HepG2 (cell line): ENCODE results near the gene SF3B2. TPM values are rescaled to one million over a fixed set of nuclear protein-coding genes. Genes with fewer than 3 reads are reported as not detected.

ENCODE experiments used
- AKNA ChIP-seq: sonication (generic); formaldehyde crosslinking; IDR thresholded peaks from 2 replicates; pipeline ENCODE4 v1.4.0; 2020; ENCODE audit warnings: missing genetic modification reagents, borderline replicate concordance
- HNRNPUL1 ChIP-seq: fragments of 200-400 bp; formaldehyde crosslinking; IDR thresholded peaks from 2 replicates; pipeline ENCODE4 v1.6.1; 2017; ENCODE audit warnings: low read depth, mild to moderate bottlenecking, low read length, moderate library complexity
- MEIS2 ChIP-seq: sonication (generic); formaldehyde crosslinking; IDR thresholded peaks from 2 replicates; pipeline ENCODE4 v1.9.0; 2021; ENCODE audit warnings: mild to moderate bottlenecking, missing genetic modification reagents
- MXD3 ChIP-seq: IDR thresholded peaks from 2 replicates; pipeline ENCODE4 v1.6.1; 2016; ENCODE audit warnings: mild to moderate bottlenecking, missing biosample characterization, missing genetic modification reagents
- MYC ChIP-seq: sonication (generic); formaldehyde crosslinking; IDR thresholded peaks from 2 replicates; pipeline ENCODE4 v1.9.0; 2021; ENCODE audit warnings: missing genetic modification reagents, borderline replicate concordance
- NR2F1 ChIP-seq, 2 experiments: fragments of 450-650 bp in 1 of 2; formaldehyde crosslinking in 1 of 2; IDR thresholded peaks; 2 replicates each; pipeline versions ENCODE4 v1.5.0 to v1.6.1; 2016 to 2020; ENCODE audit warnings: mild to moderate bottlenecking in 1 of 2, missing compliant biosample characterization in 1 of 2, missing genetic modification reagents in 1 of 2, moderate library complexity in 1 of 2
- PAX8 ChIP-seq: sonication (generic); formaldehyde crosslinking; IDR thresholded peaks from 2 replicates; pipeline ENCODE4 v1.8.0; 2022; ENCODE audit warnings: mild to moderate bottlenecking, missing genetic modification reagents, borderline replicate concordance
- TCF7L2 ChIP-seq: IDR thresholded peaks from 2 replicates; pipeline ENCODE4 v1.6.1; 2011; ENCODE audit warnings: mild to moderate bottlenecking, low read depth, low read length, moderate library complexity
- ZC3H13 ChIP-seq: sonication (generic); formaldehyde crosslinking; IDR thresholded peaks from 2 replicates; pipeline ENCODE4 v1.8.1; 2023; ENCODE audit warnings: mild to moderate bottlenecking, missing genetic modification reagents, moderate library complexity
- ZFP1 ChIP-seq: IDR thresholded peaks from 2 replicates; pipeline ENCODE4 v1.6.1; 2016
- ZNF7 ChIP-seq: IDR thresholded peaks from 2 replicates; pipeline ENCODE4 v1.6.1; 2016; ENCODE audit warnings: missing biosample characterization, missing genetic modification reagents
- ZSCAN31 ChIP-seq: sonication (generic); formaldehyde crosslinking; IDR thresholded peaks from 2 replicates; pipeline ENCODE4 v1.5.0; 2020; ENCODE audit warnings: low read depth, mild to moderate bottlenecking, missing genetic modification reagents
- polyA plus RNA-seq, 8 experiments: library from polyadenylated mRNA; depleted of rRNA in 3 of 8; stranded (reverse) in 7 of 8; unstranded in 1 of 8; fragments of >200 nt; fragmentation: Illumina TruSeq in 4 of 8; extraction: Trizol in 4 of 8; gene quantifications; 2 replicates each; pipeline versions ENCODE4 v1.2.1 to v1.2.3, GENCODE V29; 2011 to 2016; ENCODE audit warnings: low read depth in 4 of 8, missing spikeins in 1 of 8, mixed read lengths in 1 of 8; ENCODE audit not compliant: insufficient read depth in 1 of 8
- total RNA-seq, 5 experiments: library from RNA; depleted of rRNA; stranded (reverse); fragments of >200 nt; fragmentation: Illumina TruSeq; extraction: Trizol; gene quantifications; 2 replicates each; pipeline ENCODE4 v1.2.3, GENCODE V29; 2016; ENCODE audit warnings: low read depth in 1 of 5
- TF ChIP-seq, protein P1 (sequence below): sonication (generic); formaldehyde crosslinking; IDR thresholded peaks from 2 replicates; pipeline ENCODE4 v1.4.0; 2020; ENCODE audit warnings: missing genetic modification reagents, borderline replicate concordance
- TF ChIP-seq, protein P2 (sequence below): sonication (generic); formaldehyde crosslinking; IDR thresholded peaks from 2 replicates; pipeline ENCODE4 v1.4.0; 2020; ENCODE audit warnings: missing genetic modification reagents

SF3B2 gene
- total and polyA plus RNA-seq, 2 of the 13 experiments (the other 11 are each of a cell fraction or from before 2014, with no cell fraction given), result 70.4 to 153 TPM

DNA sequence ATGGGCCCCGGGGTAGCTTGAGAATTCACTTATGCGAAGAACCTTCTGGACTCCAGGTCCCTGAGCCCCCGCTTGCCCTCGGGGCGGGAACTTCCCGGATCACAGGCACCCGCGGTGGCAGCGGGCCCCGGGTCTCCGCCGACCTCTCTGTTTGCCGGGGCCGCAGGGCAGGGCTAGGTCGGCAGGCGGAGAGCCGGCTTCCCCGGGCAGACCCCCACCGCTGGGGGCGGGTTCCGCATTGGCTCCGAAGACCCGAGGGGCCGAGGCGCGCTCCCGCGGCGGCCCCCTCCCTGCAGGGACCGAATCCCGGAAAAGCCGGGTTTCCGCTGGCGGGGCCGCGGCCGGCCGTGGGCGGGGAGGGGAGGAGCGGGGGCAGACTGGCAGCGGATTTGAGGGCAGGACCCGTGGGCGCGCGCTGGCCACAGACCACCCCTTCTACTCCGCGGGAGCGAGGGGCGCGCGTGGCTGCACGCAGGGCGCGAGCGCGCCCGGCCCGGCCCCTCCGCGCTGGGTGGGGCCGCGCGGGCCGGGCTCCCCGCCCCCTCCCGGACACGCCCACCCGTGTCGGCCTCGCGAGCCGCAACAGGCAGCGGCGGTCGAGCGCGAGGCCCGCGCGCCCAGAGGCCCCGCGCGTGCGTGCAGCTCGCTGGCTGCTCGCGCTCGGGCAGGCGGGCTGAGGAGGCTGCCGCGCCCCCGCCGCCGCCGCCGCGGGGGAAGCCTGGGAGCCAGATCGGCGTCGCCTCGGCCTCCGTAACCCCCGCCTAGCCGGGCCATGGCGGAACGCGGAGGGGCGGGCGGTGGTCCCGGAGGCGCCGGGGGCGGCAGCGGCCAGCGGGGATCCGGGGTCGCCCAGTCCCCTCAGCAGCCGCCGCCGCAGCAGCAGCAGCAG is 17.8 kb downstream of the SF3B2 start, which contains the start of gene PACS1 (continued):
- TF ChIP-seq, protein P1, sequence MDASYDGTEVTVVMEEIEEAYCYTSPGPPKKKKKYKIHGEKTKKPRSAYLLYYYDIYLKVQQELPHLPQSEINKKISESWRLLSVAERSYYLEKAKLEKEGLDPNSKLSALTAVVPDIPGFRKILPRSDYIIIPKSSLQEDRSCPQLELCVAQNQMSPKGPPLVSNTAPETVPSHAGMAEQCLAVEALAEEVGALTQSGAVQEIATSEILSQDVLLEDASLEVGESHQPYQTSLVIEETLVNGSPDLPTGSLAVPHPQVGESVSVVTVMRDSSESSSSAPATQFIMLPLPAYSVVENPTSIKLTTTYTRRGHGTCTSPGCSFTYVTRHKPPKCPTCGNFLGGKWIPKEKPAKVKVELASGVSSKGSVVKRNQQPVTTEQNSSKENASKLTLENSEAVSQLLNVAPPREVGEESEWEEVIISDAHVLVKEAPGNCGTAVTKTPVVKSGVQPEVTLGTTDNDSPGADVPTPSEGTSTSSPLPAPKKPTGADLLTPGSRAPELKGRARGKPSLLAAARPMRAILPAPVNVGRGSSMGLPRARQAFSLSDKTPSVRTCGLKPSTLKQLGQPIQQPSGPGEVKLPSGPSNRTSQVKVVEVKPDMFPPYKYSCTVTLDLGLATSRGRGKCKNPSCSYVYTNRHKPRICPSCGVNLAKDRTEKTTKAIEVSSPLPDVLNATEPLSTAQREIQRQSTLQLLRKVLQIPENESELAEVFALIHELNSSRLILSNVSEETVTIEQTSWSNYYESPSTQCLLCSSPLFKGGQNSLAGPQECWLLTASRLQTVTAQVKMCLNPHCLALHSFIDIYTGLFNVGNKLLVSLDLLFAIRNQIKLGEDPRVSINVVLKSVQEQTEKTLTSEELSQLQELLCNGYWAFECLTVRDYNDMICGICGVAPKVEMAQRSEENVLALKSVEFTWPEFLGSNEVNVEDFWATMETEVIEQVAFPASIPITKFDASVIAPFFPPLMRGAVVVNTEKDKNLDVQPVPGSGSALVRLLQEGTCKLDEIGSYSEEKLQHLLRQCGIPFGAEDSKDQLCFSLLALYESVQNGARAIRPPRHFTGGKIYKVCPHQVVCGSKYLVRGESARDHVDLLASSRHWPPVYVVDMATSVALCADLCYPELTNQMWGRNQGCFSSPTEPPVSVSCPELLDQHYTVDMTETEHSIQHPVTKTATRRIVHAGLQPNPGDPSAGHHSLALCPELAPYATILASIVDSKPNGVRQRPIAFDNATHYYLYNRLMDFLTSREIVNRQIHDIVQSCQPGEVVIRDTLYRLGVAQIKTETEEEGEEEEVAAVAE, result 0 out of 2 replicates have a peak, but pooled peaks have one; percentile 31
- TF ChIP-seq TCF7L2, result no peak
- peak; percentile 48; the same call in 1 of the 2 replicates for TF ChIP-seq MYC
- no peak for TF ChIP-seq ZSCAN31 (CRISPR knock-in tag)
- no peak for TF ChIP-seq MEIS2 (CRISPR knock-in tag)
- TF ChIP-seq ZFP1, result no peak
- no peak for TF ChIP-seq AKNA (CRISPR knock-in tag)
- 0 out of 2 replicates have a peak, but pooled peaks have one; percentile 46 for TF ChIP-seq ZC3H13
- TF ChIP-seq, protein P2, sequence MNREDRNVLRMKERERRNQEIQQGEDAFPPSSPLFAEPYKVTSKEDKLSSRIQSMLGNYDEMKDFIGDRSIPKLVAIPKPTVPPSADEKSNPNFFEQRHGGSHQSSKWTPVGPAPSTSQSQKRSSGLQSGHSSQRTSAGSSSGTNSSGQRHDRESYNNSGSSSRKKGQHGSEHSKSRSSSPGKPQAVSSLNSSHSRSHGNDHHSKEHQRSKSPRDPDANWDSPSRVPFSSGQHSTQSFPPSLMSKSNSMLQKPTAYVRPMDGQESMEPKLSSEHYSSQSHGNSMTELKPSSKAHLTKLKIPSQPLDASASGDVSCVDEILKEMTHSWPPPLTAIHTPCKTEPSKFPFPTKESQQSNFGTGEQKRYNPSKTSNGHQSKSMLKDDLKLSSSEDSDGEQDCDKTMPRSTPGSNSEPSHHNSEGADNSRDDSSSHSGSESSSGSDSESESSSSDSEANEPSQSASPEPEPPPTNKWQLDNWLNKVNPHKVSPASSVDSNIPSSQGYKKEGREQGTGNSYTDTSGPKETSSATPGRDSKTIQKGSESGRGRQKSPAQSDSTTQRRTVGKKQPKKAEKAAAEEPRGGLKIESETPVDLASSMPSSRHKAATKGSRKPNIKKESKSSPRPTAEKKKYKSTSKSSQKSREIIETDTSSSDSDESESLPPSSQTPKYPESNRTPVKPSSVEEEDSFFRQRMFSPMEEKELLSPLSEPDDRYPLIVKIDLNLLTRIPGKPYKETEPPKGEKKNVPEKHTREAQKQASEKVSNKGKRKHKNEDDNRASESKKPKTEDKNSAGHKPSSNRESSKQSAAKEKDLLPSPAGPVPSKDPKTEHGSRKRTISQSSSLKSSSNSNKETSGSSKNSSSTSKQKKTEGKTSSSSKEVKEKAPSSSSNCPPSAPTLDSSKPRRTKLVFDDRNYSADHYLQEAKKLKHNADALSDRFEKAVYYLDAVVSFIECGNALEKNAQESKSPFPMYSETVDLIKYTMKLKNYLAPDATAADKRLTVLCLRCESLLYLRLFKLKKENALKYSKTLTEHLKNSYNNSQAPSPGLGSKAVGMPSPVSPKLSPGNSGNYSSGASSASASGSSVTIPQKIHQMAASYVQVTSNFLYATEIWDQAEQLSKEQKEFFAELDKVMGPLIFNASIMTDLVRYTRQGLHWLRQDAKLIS (CRISPR knock-in tag), result no peak
- TF ChIP-seq NR2F1 (CRISPR knock-in tag; IDR thresholded peaks at IDR 0.05), result 0 out of 4 replicates have a peak, but pooled peaks of 1 of the 2 experiments have one; percentile 24
- TF ChIP-seq PAX8, result no peak
- no peak for TF ChIP-seq HNRNPUL1
- TF ChIP-seq ZNF7 (CRISPR knock-in tag), result peak; percentile 16; the same call in 1 of the 2 replicates
- peak; percentile 62 for TF ChIP-seq MXD3 (CRISPR knock-in tag)
